Endothelial cell of umbilical vein (primary cell): ENCODE data around the gene SNX25. TPM values are rescaled to one million over a fixed set of nuclear protein-coding genes. Genes with fewer than 3 reads are reported as not detected.

ENCODE experiments used
- BruUV-seq: library from RNA; stranded (reverse); fragments of 400-500 nt; replicated peaks from 2 replicates; lab custom pipeline; 2021; lab: Mats Ljungman, UMichigan
- CTCF ChIA-PET: fragments of 300-600, 350-600 bp; sonication (Branson Sonifier 250); formaldehyde crosslinking; loops from one replicate; lab custom pipeline; 2021; ENCODE audit warnings: antibody characterized with exemption, inconsistent platforms; lab: Charles Lee
- POLR2A ChIA-PET: fragments of 300-600, 350-600 bp; sonication (Branson Sonifier 250); formaldehyde crosslinking; loops from one replicate; lab custom pipeline; 2021; ENCODE audit warnings: antibody characterized with exemption, inconsistent platforms; lab: Charles Lee
- DNase-seq: peaks from one replicate; pipeline ENCODE4 v3.0.0-alpha.2; 2011; ENCODE audit warnings: low read depth, low spot score
- FAIRE-seq: peaks from 2 replicates; lab custom pipeline; 2011; peaks lifted over from hg19 to GRCh38; lab: Jason Lieb, UNC
- H2AFZ ChIP-seq: 2 replicates; pipeline ENCODE4 v1.6.0; 2012; ENCODE audit warnings: low read depth, low read length, control low read depth, inconsistent platforms
- H3K27ac ChIP-seq: 2 replicates; pipeline ENCODE4 v1.5.1; 2011; ENCODE audit warnings: low read depth, mild to moderate bottlenecking, control low read depth, low read length, moderate library complexity; ENCODE audit not compliant: insufficient read depth
- H3K27me3 ChIP-seq, 2 experiments: 2 replicates each; pipeline versions ENCODE4 v1.6.0 to v1.6.1; 2011; ENCODE audit warnings: low read length in 2 of 2, mixed read lengths in 1 of 2; ENCODE audit not compliant: control insufficient read depth in 2 of 2, insufficient read depth in 2 of 2
- H3K36me3 ChIP-seq, 2 experiments: 2 replicates in 1 of 2; 3 replicates in 1 of 2; pipeline ENCODE4 v1.5.1; 2011; ENCODE audit warnings: low read length in 2 of 2, mild to moderate bottlenecking in 1 of 2, moderate library complexity in 1 of 2; ENCODE audit not compliant: control insufficient read depth in 2 of 2, insufficient read depth in 2 of 2; ENCODE audit errors: extremely low read depth in 1 of 2
- H3K4me1 ChIP-seq: 3 replicates; pipeline ENCODE4 v1.5.1; 2011; ENCODE audit warnings: mild to moderate bottlenecking, low read length; ENCODE audit not compliant: control insufficient read depth, insufficient read depth; ENCODE audit errors: extremely low read depth
- H3K4me2 ChIP-seq: 2 replicates; pipeline ENCODE4 v1.6.1; 2011; ENCODE audit warnings: low read length, control low read depth, mixed read lengths; ENCODE audit not compliant: insufficient read depth
- H3K4me3 ChIP-seq, 3 experiments: fragments of 200-600 bp in 1 of 3; sonication (generic), shearing (Covaris generic) in 1 of 3; replicated peaks in 1 of 3; 2 replicates each; pipeline ENCODE4 v1.5.1; 2011 to 2016; ENCODE audit warnings: control low read depth in 3 of 3, low read length in 3 of 3, mild to moderate bottlenecking in 2 of 3, inconsistent platforms in 1 of 3, low read depth in 1 of 3, moderate library complexity in 1 of 3; ENCODE audit not compliant: insufficient read depth in 1 of 3
- H3K79me2 ChIP-seq: 2 replicates; pipeline ENCODE4 v1.6.0; 2012; ENCODE audit warnings: low read length, inconsistent platforms; ENCODE audit not compliant: control insufficient read depth, insufficient read depth
- H3K9ac ChIP-seq: replicated peaks from 2 replicates; pipeline ENCODE3; 2011; ENCODE audit warnings: low read length, control low read depth; ENCODE audit not compliant: insufficient read depth; ENCODE audit errors: extremely low read depth
- H3K9me1 ChIP-seq: replicated peaks from 3 replicates; pipeline ENCODE4 v1.6.0; 2011; ENCODE audit warnings: mild to moderate bottlenecking, low read length; ENCODE audit not compliant: control insufficient read depth, insufficient read depth; ENCODE audit errors: extremely low read depth
- H3K9me3 ChIP-seq: replicated peaks from 2 replicates; pipeline ENCODE4 v1.5.1; 2012; ENCODE audit warnings: low read length, inconsistent platforms; ENCODE audit not compliant: control insufficient read depth, insufficient read depth
- H4K20me1 ChIP-seq: replicated peaks from 2 replicates; pipeline ENCODE3; 2011; ENCODE audit warnings: mild to moderate bottlenecking, low read length; ENCODE audit not compliant: control insufficient read depth, insufficient read depth; ENCODE audit errors: extremely low read depth
- EZH2 ChIP-seq: IDR thresholded peaks from 2 replicates; pipeline ENCODE4 v1.6.1; 2012; ENCODE audit warnings: borderline replicate concordance, low read depth, mild to moderate bottlenecking, moderate library complexity, low read length, inconsistent platforms; ENCODE audit not compliant: severe bottlenecking
- GATA2 ChIP-seq: IDR thresholded peaks from 2 replicates; pipeline ENCODE4 v1.7.0; 2011; ENCODE audit warnings: low read depth, mild to moderate bottlenecking, moderate library complexity, mixed read lengths, low read length; ENCODE audit not compliant: insufficient read length, insufficient read depth
- JUN ChIP-seq: IDR thresholded peaks from 2 replicates; pipeline ENCODE4 v1.6.1; 2011; ENCODE audit warnings: borderline replicate concordance, low read depth; ENCODE audit not compliant: insufficient read length, insufficient read depth
- MYC ChIP-seq: IDR thresholded peaks from one replicate; pipeline ENCODE4 v1.6.1; 2011; ENCODE audit warnings: mild to moderate bottlenecking, low read depth, low read length
- POLR2AphosphoS5 ChIP-seq: IDR thresholded peaks from 2 replicates; pipeline ENCODE4 v1.6.1; 2012; ENCODE audit warnings: low read depth, mild to moderate bottlenecking, control low read depth, low read length, moderate library complexity; ENCODE audit not compliant: insufficient read depth
- dilution Hi-C: fragments of 300-500 bp; cut with MboI; formaldehyde crosslinking; loops from one replicate; pipeline ENCODE4 v1.15.0; 2019; ENCODE audit warnings: low sequenced_read_pairs; ENCODE audit not compliant: extremely low pct_ligation_motif_present
- intact Hi-C: fragments of 100-400 bp; cut with micrococcal nuclease; formaldehyde crosslinking; loops from one replicate; pipeline ENCODE4 v1.10.0; 2022
- polyA plus RNA-seq, 4 experiments: library from polyadenylated mRNA; depleted of rRNA in 3 of 4; stranded (reverse) in 3 of 4; unstranded in 1 of 4; fragments of >200 nt; gene quantifications; 2 replicates each; pipeline versions ENCODE4 v1.2.1 to v1.2.3, GENCODE V29; 2011 to 2012; ENCODE audit warnings: missing spikeins in 1 of 4
- total RNA-seq: library from RNA; stranded (reverse); gene quantifications from 2 replicates; pipeline ENCODE4 v1.2.3, GENCODE V29; 2021
- TF ChIP-seq, protein P1 (sequence below): IDR thresholded peaks from 2 replicates; pipeline ENCODE4 v1.6.1; 2011; ENCODE audit not compliant: insufficient read depth, insufficient read length
- TF ChIP-seq, protein P2 (sequence below), 2 donors: IDR thresholded peaks; 1 replicate in 1 of 2; 2 replicates in 1 of 2; pipeline ENCODE4 v1.5.1; 2011; ENCODE audit warnings: low read length in 2 of 2, mild to moderate bottlenecking in 2 of 2, moderate library complexity in 2 of 2, control low read depth in 1 of 2, inconsistent platforms in 1 of 2, low read depth in 1 of 2; ENCODE audit not compliant: insufficient read depth in 1 of 2; ENCODE audit errors: extremely low read depth in 1 of 2

Gene SNX25
- total and polyA plus RNA-seq, 2 donors (not counting 3 experiments of a cell fraction or from before 2014, with no cell fraction given): 6.6 to 16.1 TPM

DNA sequence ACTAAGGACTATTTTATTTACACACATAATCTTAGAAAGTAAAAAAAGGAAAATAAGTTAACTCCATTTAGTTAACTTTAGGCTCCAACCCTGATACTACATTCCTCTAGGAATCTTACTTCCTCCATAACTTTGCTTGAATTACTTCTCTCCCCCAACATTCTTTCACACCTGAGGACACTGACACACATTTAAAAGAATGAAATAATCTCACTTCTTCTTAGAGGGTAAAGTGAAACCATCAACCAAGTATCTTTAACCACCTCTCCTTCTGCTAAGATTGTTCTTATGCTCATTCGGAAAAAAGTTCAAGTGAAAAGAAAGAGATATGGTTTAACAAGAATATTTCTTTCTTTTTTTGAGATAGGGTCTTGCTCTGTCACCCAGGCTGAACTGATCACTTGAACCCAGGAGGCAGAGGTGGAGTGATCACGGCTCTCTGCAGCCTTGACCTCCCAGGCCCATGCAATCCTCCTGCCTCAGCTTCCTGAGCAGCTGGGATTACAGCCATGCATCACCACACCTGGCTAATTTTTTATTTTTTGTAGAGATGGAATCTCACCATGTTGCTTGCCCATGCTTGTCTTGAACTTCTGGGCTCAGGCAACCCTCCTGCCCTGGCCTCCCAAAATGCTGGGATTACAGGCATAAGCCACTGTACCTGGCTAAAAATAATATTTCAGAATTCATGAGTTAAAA, 37.9 kb upstream of the SNX25 start:
- CTCF ChIA-PET: no interaction called here
- intact Hi-C loops: no loop called here
- DNase-seq (no peak), FAIRE-seq (no peak)
- H3K4me1 ChIP-seq: no peaks in the 10 kb centered on the region
- dilution Hi-C loops: no loop called here
- no peaks in the 10 kb centered on the region for H3K27me3 ChIP-seq
- POLR2A ChIA-PET: no interaction called here
- H3K79me2 ChIP-seq: no peaks in the 10 kb centered on the region
- no peak overlapping the region for H3K9ac ChIP-seq
- peaks cover 0 to 1% of the 10 kb centered on the region in 2 experiments for H3K36me3 ChIP-seq
- no TSS peak for BruUV-seq
- H4K20me1 ChIP-seq: no peaks in the 10 kb centered on the region
- no peak overlapping the region for H3K27ac ChIP-seq
- TF ChIP-seq, protein P1, sequence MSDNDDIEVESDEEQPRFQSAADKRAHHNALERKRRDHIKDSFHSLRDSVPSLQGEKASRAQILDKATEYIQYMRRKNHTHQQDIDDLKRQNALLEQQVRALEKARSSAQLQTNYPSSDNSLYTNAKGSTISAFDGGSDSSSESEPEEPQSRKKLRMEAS: no peak
- TF ChIP-seq POLR2AphosphoS5 (no peak), GATA2 (no peak), EZH2 (no peak), JUN (no peak), MYC (no peak)
- TF ChIP-seq, protein P2, sequence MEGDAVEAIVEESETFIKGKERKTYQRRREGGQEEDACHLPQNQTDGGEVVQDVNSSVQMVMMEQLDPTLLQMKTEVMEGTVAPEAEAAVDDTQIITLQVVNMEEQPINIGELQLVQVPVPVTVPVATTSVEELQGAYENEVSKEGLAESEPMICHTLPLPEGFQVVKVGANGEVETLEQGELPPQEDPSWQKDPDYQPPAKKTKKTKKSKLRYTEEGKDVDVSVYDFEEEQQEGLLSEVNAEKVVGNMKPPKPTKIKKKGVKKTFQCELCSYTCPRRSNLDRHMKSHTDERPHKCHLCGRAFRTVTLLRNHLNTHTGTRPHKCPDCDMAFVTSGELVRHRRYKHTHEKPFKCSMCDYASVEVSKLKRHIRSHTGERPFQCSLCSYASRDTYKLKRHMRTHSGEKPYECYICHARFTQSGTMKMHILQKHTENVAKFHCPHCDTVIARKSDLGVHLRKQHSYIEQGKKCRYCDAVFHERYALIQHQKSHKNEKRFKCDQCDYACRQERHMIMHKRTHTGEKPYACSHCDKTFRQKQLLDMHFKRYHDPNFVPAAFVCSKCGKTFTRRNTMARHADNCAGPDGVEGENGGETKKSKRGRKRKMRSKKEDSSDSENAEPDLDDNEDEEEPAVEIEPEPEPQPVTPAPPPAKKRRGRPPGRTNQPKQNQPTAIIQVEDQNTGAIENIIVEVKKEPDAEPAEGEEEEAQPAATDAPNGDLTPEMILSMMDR (IDR thresholded peaks at IDR 0.05; ENCODE audit: extremely low read depth in 1 of 2, insufficient read depth in 1 of 2, low read depth in 1 of 2, low read length in 2 of 2): no peak
- no peaks in the 10 kb centered on the region for H3K9me3 ChIP-seq
- H2AFZ ChIP-seq: no peak overlapping the region
- H3K4me3 ChIP-seq: no peak overlapping the region
- no peak overlapping the region for H3K4me2 ChIP-seq
- no peaks in the 10 kb centered on the region for H3K9me1 ChIP-seq
